B cell (primary cell): ENCODE results near the gene LRRC32. TPM values are rescaled to one million over a fixed set of nuclear protein-coding genes. Genes with fewer than 3 reads are reported as not detected.

Source experiments
- ATAC-seq: fragments of 200-7000 bp; cut with Tn5 transposase; one replicate; pipeline ENCODE4 v1.10.0; 2021; ENCODE audit warnings: low read depth, mild to moderate bottlenecking, moderate number of reproducible peaks, moderate library complexity
- CTCF ChIA-PET: fragments of 350-600 bp; sonication (Branson Sonifier 250); formaldehyde crosslinking; loops from one replicate; lab custom pipeline; 2021; ENCODE audit warnings: antibody characterized with exemption, inconsistent platforms; lab: Charles Lee
- POLR2A ChIA-PET: fragments of 350-600 bp; sonication (Branson Sonifier 250); formaldehyde crosslinking; loops from one replicate; lab custom pipeline; 2021; ENCODE audit warnings: antibody characterized with exemption; lab: Charles Lee
- DNase-seq: peaks from one replicate; pipeline ENCODE4 v3.0.0; 2013
- H2AFZ ChIP-seq: 2 replicates; pipeline ENCODE4 v1.6.1; 2012; ENCODE audit warnings: mild to moderate bottlenecking, low read depth, low read length; ENCODE audit not compliant: insufficient read depth, poor library complexity, severe bottlenecking
- H3K27ac ChIP-seq, 2 donors: 1 replicate in 1 of 2; 2 replicates in 1 of 2; pipeline ENCODE4 v1.5.1; 2012 to 2013; ENCODE audit warnings: low read length in 2 of 2, mild to moderate bottlenecking in 2 of 2, moderate library complexity in 1 of 2
- H3K27me3 ChIP-seq, 4 experiments: fragments of 200-600 bp in 1 of 4; sonication (generic) in 1 of 4; replicated peaks in 1 of 4; 1 replicate in 2 of 4; 2 replicates in 2 of 4; pipeline versions ENCODE4 v1.6.1 to v1.7.0; 2013 to 2016; ENCODE audit warnings: low read length in 3 of 4, mild to moderate bottlenecking in 2 of 4, mixed read lengths in 1 of 4, moderate library complexity in 1 of 4; ENCODE audit not compliant: insufficient read depth in 4 of 4, control insufficient read depth in 3 of 4; ENCODE audit errors: control extremely low read depth in 1 of 4
- H3K36me3 ChIP-seq, 2 experiments: replicated peaks in 1 of 2; 1 replicate in 1 of 2; 2 replicates in 1 of 2; pipeline versions ENCODE4 v1.6.1 to v1.7.1; 2013; ENCODE audit warnings: low read length in 1 of 2; ENCODE audit not compliant: insufficient read depth in 2 of 2, control insufficient read depth in 1 of 2; ENCODE audit errors: control extremely low read depth in 1 of 2, extremely low read depth in 1 of 2
- H3K4me1 ChIP-seq, 2 donors: fragments of 200-600 bp in 1 of 2; sonication (generic) in 1 of 2; 1 replicate in 1 of 2; 2 replicates in 1 of 2; pipeline versions ENCODE4 v1.5.1 to v1.6.1; 2013 to 2017; ENCODE audit warnings: low read length in 2 of 2; ENCODE audit not compliant: control insufficient read depth in 2 of 2, insufficient read depth in 2 of 2
- H3K4me2 ChIP-seq: replicated peaks from 2 replicates; pipeline ENCODE3; 2012; ENCODE audit warnings: mild to moderate bottlenecking, low read depth, low read length; ENCODE audit not compliant: poor library complexity, severe bottlenecking
- H3K4me3 ChIP-seq, 5 experiments: fragments of 200-600 bp in 1 of 5; sonication (generic) in 1 of 5; 1 replicate in 3 of 5; 2 replicates in 2 of 5; pipeline versions ENCODE4 v1.5.1 to v1.7.0; 2011 to 2016; ENCODE audit warnings: low read length in 4 of 5, mild to moderate bottlenecking in 4 of 5, low read depth in 2 of 5, control low read depth in 1 of 5, moderate library complexity in 1 of 5; ENCODE audit not compliant: insufficient read depth in 1 of 5; ENCODE audit errors: control extremely low read depth in 1 of 5, extremely low read depth in 1 of 5
- H3K79me2 ChIP-seq: fragments of 200-600 bp; sonication (generic); one replicate; pipeline ENCODE4 v1.6.0; 2016; ENCODE audit warnings: low read length; ENCODE audit not compliant: control insufficient read depth, insufficient read depth
- H3K9ac ChIP-seq: fragments of 200-600 bp; sonication (generic); 2 replicates; pipeline ENCODE4 v1.6.1; 2017; ENCODE audit warnings: mild to moderate bottlenecking, low read length, moderate library complexity
- H3K9me3 ChIP-seq, 3 donors: one replicate each; pipeline versions ENCODE4 v1.6.1 to v1.7.1; 2013; ENCODE audit warnings: low read length in 2 of 3; ENCODE audit not compliant: control insufficient read depth in 2 of 3, insufficient read depth in 1 of 3; ENCODE audit errors: control extremely low read depth in 1 of 3
- H4K20me1 ChIP-seq: 2 replicates; pipeline ENCODE4 v1.6.0; 2012; ENCODE audit warnings: mild to moderate bottlenecking, low read length; ENCODE audit not compliant: insufficient read depth, control insufficient read depth, poor library complexity, severe bottlenecking
- H3K27ac Mint-ChIP-seq: one replicate; pipeline ENCODE4 v1.8.0; 2021; ENCODE audit warnings: mixed read lengths
- H3K27me3 Mint-ChIP-seq: one replicate; pipeline ENCODE4 v1.8.0; 2021; ENCODE audit warnings: mixed read lengths
- H3K4me1 Mint-ChIP-seq: one replicate; pipeline ENCODE4 v1.8.0; 2021; ENCODE audit warnings: mixed read lengths
- H3K4me3 Mint-ChIP-seq: one replicate; pipeline ENCODE4 v1.8.0; 2021; ENCODE audit warnings: mixed read lengths
- H3K9me3 Mint-ChIP-seq: one replicate; pipeline ENCODE4 v1.8.0; 2022; ENCODE audit warnings: mixed read lengths; ENCODE audit not compliant: insufficient read depth
- EZH2 ChIP-seq: IDR thresholded peaks from 2 replicates; pipeline ENCODE4 v1.6.1; 2012; ENCODE audit warnings: borderline replicate concordance, low read depth, mild to moderate bottlenecking, moderate library complexity, low read length; ENCODE audit not compliant: insufficient read depth, poor library complexity, severe bottlenecking
- WGBS: methylation state at CpG from one replicate; pipeline ENCODE4 v1.1.5; 2013; ENCODE audit warnings: missing lambda C conversion rate; ENCODE audit not compliant: insufficient coverage; 5-methylcytosine and 5-hydroxymethylcytosine counted together
- intact Hi-C: fragments of 100-400 bp; cut with micrococcal nuclease; formaldehyde crosslinking; loops from one replicate; pipeline ENCODE4 v1.10.0; 2022
- polyA plus RNA-seq: library from polyadenylated mRNA; depleted of rRNA; stranded (reverse); fragments of >200 nt; gene quantifications from 2 replicates; pipeline ENCODE4 v1.2.3, GENCODE V29; 2012
- total RNA-seq, 2 donors: library from RNA; stranded (reverse); fragments of 120-200 nt in 1 of 2; gene quantifications; 1 replicate in 1 of 2; 2 replicates in 1 of 2; pipeline versions ENCODE4 v1.2.3 to v1.2.4, GENCODE V29; 2013 to 2022
- TF ChIP-seq, protein P1 (sequence below): fragments of 200-600 bp; IDR thresholded peaks from one replicate; pipeline ENCODE4 v1.8.0; 2022; ENCODE audit warnings: antibody characterized with exemption, mild to moderate bottlenecking

LRRC32 gene
- total and polyA plus RNA-seq, 2 donors (not counting 1 experiment from before 2014, with no cell fraction given), result 0.60 to 1.4 TPM

DNA sequence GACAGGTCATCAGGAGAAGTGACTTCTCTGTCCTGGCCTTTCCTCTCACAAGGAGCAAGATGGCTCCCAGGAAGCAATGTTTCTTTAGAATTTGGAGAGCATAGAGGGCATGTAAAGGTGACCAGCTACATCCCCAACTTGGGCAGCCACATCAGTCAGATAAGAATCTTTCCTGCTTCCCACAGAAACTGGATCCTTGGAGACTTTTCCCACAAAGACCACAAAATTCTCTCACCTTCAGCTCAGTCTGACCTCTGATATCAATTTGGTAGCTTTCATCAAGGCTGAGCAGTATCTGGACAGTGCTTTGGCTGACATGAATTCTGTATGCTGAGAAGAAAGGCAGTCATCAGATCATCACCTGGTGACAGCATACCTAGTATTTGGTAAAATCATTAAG is 23.3 kb upstream of the LRRC32 start:
- intact Hi-C loops, result no loop called here
- TF ChIP-seq, protein P1, sequence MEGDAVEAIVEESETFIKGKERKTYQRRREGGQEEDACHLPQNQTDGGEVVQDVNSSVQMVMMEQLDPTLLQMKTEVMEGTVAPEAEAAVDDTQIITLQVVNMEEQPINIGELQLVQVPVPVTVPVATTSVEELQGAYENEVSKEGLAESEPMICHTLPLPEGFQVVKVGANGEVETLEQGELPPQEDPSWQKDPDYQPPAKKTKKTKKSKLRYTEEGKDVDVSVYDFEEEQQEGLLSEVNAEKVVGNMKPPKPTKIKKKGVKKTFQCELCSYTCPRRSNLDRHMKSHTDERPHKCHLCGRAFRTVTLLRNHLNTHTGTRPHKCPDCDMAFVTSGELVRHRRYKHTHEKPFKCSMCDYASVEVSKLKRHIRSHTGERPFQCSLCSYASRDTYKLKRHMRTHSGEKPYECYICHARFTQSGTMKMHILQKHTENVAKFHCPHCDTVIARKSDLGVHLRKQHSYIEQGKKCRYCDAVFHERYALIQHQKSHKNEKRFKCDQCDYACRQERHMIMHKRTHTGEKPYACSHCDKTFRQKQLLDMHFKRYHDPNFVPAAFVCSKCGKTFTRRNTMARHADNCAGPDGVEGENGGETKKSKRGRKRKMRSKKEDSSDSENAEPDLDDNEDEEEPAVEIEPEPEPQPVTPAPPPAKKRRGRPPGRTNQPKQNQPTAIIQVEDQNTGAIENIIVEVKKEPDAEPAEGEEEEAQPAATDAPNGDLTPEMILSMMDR, result no peak
- TF ChIP-seq EZH2, result no peak
- Histone ChIP-seq H3K9ac (no peak overlapping the region), H3K79me2 (no peaks in the 10 kb centered on the region), H3K36me3 (no peaks in the 10 kb centered on the region), H3K27ac (no peak overlapping the region), H3K4me1 (no peaks in the 10 kb centered on the region), H4K20me1 (no peaks in the 10 kb centered on the region), H3K4me3 (no peak overlapping the region), H3K4me2 (no peak overlapping the region), H3K9me3 (peaks cover 0 to 4% (median 0%) of the 10 kb centered on the region in 3 donors), H3K27me3 (peaks cover 0 to 9% (median 0%) of the 10 kb centered on the region in 4 experiments), H2AFZ (no peak overlapping the region)
- H3K9me3 Mint-ChIP-seq, result no peaks in the 10 kb centered on the region
- no peaks in the 10 kb centered on the region for H3K4me1 Mint-ChIP-seq
- ChIA-PET POLR2A (no interaction called here), CTCF (interaction anchor here (0.9 to 2.0 kb wide), 2 partner anchors 13 to 95 kb away, joined by 3 to 8 read pairs; no protein-coding TSS in a partner anchor)
- H3K27ac Mint-ChIP-seq, result no peak overlapping the region
- DNase-seq, result no peak
- H3K4me3 Mint-ChIP-seq, result no peak overlapping the region
- H3K27me3 Mint-ChIP-seq, result peaks cover 25% of the 10 kb centered on the region
- ATAC-seq, result no peak

DNA sequence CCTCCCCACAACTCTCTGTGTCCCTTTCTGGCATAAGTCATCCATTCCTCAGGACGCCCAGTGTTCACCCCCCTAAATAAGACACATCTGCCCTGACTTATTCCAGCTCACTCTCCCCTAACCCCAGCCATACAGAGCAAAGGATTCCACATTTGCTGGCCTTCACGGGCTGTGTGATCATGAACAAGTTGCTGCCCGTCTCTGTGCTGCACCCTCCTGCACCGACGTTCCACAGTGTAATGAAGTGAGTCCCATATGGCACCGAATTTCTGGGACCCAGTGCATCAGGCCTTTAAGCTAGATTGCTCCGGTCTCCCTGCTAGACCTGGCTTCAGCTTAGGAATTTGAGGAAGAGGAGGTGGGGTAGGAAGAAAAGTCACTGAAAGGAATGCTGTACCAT is 22.4 kb upstream of the LRRC32 start:
- Histone ChIP-seq H3K36me3 (no peaks in the 10 kb centered on the region), H3K9me3 (peaks cover 0 to under 1% (median 0%) of the 10 kb centered on the region in 3 donors), H3K4me1 (no peaks in the 10 kb centered on the region), H3K27ac (no peak overlapping the region), H3K4me2 (no peak overlapping the region), H3K4me3 (no peak overlapping the region), H2AFZ (no peak overlapping the region), H3K79me2 (no peaks in the 10 kb centered on the region), H3K27me3 (peaks cover 0 to 9% (median 0%) of the 10 kb centered on the region in 4 experiments), H3K9ac (no peak overlapping the region), H4K20me1 (no peaks in the 10 kb centered on the region)
- ChIA-PET CTCF (interaction anchor here (0.9 kb wide), 1 partner anchor 13 kb away, joined by 3 read pairs; no protein-coding TSS in a partner anchor), POLR2A (no interaction called here)
- no peak for ATAC-seq
- no peak overlapping the region for H3K4me3 Mint-ChIP-seq
- WGBS, result 87% methylated on average over 7 of the region's 7 CpGs
- TF ChIP-seq, protein P1, result no peak
- TF ChIP-seq EZH2, result no peak
- H3K4me1 Mint-ChIP-seq, result no peaks in the 10 kb centered on the region
- H3K27me3 Mint-ChIP-seq, result peaks cover 22% of the 10 kb centered on the region
- no peaks in the 10 kb centered on the region for H3K9me3 Mint-ChIP-seq
- intact Hi-C loops, result no loop called here
- H3K27ac Mint-ChIP-seq, result no peak overlapping the region
- no peak for DNase-seq
